HepG2 (cell line): ENCODE data around the gene CBX2. TPM values are rescaled to one million over a fixed set of nuclear protein-coding genes. Genes with fewer than 3 reads are reported as not detected.

ENCODE experiments used
- ATAC-seq: fragments of 200-7000 bp; cut with Tn5 transposase; 3 replicates; pipeline ENCODE4 v1.9.1; 2020; ENCODE audit warnings: mild to moderate bottlenecking, moderate library complexity
- BruUV-seq: library from RNA; stranded (reverse); fragments of 400-500 nt; replicated peaks from 2 replicates; lab custom pipeline; 2021; lab: Mats Ljungman, UMichigan
- CTCF ChIA-PET: fragments of 300-600 bp; formaldehyde crosslinking; extraction: SDS; loops from one replicate; lab custom pipeline; 2021; ENCODE audit warnings: low total read pairs, inconsistent platforms, low intra/inter-chr PET ratio; lab: Yijun Ruan, JAX
- POLR2A ChIA-PET: fragments of 350-600 bp; sonication (Branson Sonifier 250); formaldehyde crosslinking; loops from one replicate; lab custom pipeline; 2020; ENCODE audit warnings: antibody characterized with exemption, inconsistent platforms; lab: Yijun Ruan, JAX
- DNase-seq: peaks from one replicate; pipeline ENCODE4 v3.0.0-alpha.2; 2015; ENCODE audit warnings: low spot score
- FAIRE-seq: peaks from 3 replicates; lab custom pipeline; 2011; peaks lifted over from hg19 to GRCh38; lab: Jason Lieb, UNC
- H2AFZ ChIP-seq: one replicate; pipeline ENCODE4 v1.6.1; 2011; ENCODE audit warnings: low read length, inconsistent platforms
- H3K27ac ChIP-seq: fragments of 300-600 bp; 3 replicates; pipeline ENCODE4 v1.8.0; 2011; ENCODE audit warnings: mixed run types, mild to moderate bottlenecking, mixed read lengths, low read length, inconsistent platforms; ENCODE audit not compliant: insufficient read depth; ENCODE audit errors: extremely low read length
- H3K27me3 ChIP-seq, 2 experiments: fragments of 200-600 bp in 1 of 2; 2 replicates in 1 of 2; 3 replicates in 1 of 2; pipeline versions ENCODE4 v1.6.0 to v1.8.0; 2011; ENCODE audit warnings: low read length in 2 of 2, mild to moderate bottlenecking in 2 of 2, moderate library complexity in 2 of 2, inconsistent platforms in 1 of 2; ENCODE audit not compliant: insufficient read depth in 2 of 2, control insufficient read depth in 1 of 2
- H3K36me3 ChIP-seq, 2 experiments: fragments of 200-600 bp in 1 of 2; replicated peaks in 1 of 2; 2 replicates in 1 of 2; 3 replicates in 1 of 2; pipeline versions ENCODE4 v1.5.1 to v1.8.0; 2011; ENCODE audit warnings: low read length in 2 of 2, inconsistent platforms in 1 of 2; ENCODE audit not compliant: insufficient read depth in 2 of 2, control insufficient read depth in 1 of 2
- H3K4me1 ChIP-seq: 2 replicates; pipeline ENCODE4 v1.5.1; 2012; ENCODE audit warnings: low read length, inconsistent platforms; ENCODE audit not compliant: insufficient read depth
- H3K4me2 ChIP-seq: 2 replicates; pipeline ENCODE4 v1.6.0; 2011; ENCODE audit warnings: low read depth, low read length, inconsistent platforms
- H3K4me3 ChIP-seq, 3 experiments: fragments of 200-600 bp in 1 of 3; sonication (generic), shearing (Covaris generic) in 1 of 3; replicated peaks in 1 of 3; 2 replicates each; pipeline ENCODE4 v1.5.1; 2011 to 2016; ENCODE audit warnings: low read length in 3 of 3, inconsistent platforms in 2 of 3, low read depth in 2 of 3, mild to moderate bottlenecking in 2 of 3, control low read depth in 1 of 3, mixed read lengths in 1 of 3; ENCODE audit not compliant: insufficient read depth in 1 of 3
- H3K79me2 ChIP-seq: one replicate; pipeline ENCODE4 v1.6.1; 2011; ENCODE audit warnings: low read length, inconsistent platforms; ENCODE audit not compliant: insufficient read depth
- H3K9ac ChIP-seq: 2 replicates; pipeline ENCODE4 v1.6.0; 2011; ENCODE audit warnings: mild to moderate bottlenecking, low read depth, low read length, inconsistent platforms; ENCODE audit not compliant: insufficient read depth
- H3K9me3 ChIP-seq: 2 replicates; pipeline ENCODE4 v1.5.1; 2012; ENCODE audit warnings: mild to moderate bottlenecking, low read length
- H4K20me1 ChIP-seq: 2 replicates; pipeline ENCODE4 v1.6.0; 2011; ENCODE audit warnings: inconsistent platforms, mild to moderate bottlenecking, low read length, moderate library complexity; ENCODE audit not compliant: insufficient read depth
- EP300 ChIP-seq, 3 experiments: sonication (generic) in 1 of 3; formaldehyde crosslinking in 1 of 3; IDR thresholded peaks; 2 replicates each; pipeline versions ENCODE4 v1.5.1 to v1.6.1; 2011 to 2020; ENCODE audit warnings: low read depth in 2 of 3, low read length in 2 of 3, borderline replicate concordance in 1 of 3, improper control_type of control experiment in 1 of 3, mild to moderate bottlenecking in 1 of 3, missing genetic modification reagents in 1 of 3, moderate library complexity in 1 of 3
- FOXP1 ChIP-seq, 2 experiments: fragments of 450-650 bp in 1 of 2; IDR thresholded peaks; 2 replicates each; pipeline ENCODE4 v1.6.1; 2017 to 2018; ENCODE audit warnings: antibody characterized with exemption in 1 of 2
- GATAD1 ChIP-seq: IDR thresholded peaks from 2 replicates; pipeline ENCODE4 v1.6.1; 2016; ENCODE audit warnings: missing genetic modification reagents, missing compliant biosample characterization
- KDM5B ChIP-seq: sonication (generic); formaldehyde crosslinking; IDR thresholded peaks from 2 replicates; pipeline ENCODE4 v1.4.0; 2020; ENCODE audit warnings: missing genetic modification reagents, mild to moderate bottlenecking, borderline replicate concordance
- MED13 ChIP-seq: sonication (generic); formaldehyde crosslinking; IDR thresholded peaks from 2 replicates; pipeline ENCODE4 v1.5.0; 2020; ENCODE audit warnings: missing genetic modification reagents
- MEIS2 ChIP-seq: sonication (generic); formaldehyde crosslinking; IDR thresholded peaks from 2 replicates; pipeline ENCODE4 v1.9.0; 2021; ENCODE audit warnings: mild to moderate bottlenecking, missing genetic modification reagents
- MYNN ChIP-seq: sonication (generic); formaldehyde crosslinking; IDR thresholded peaks from 2 replicates; pipeline ENCODE4 v1.4.0; 2020; ENCODE audit warnings: mild to moderate bottlenecking, low read depth, missing genetic modification reagents
- NFATC3 ChIP-seq: sonication (generic); formaldehyde crosslinking; IDR thresholded peaks from 2 replicates; pipeline ENCODE4 v1.5.1; 2020; ENCODE audit warnings: mild to moderate bottlenecking, missing genetic modification reagents
- TAF1 ChIP-seq: sonication (generic); formaldehyde crosslinking; IDR thresholded peaks from 2 replicates; pipeline ENCODE4 v1.4.0; 2020; ENCODE audit warnings: missing genetic modification reagents
- TEAD2 ChIP-seq: sonication (generic); formaldehyde crosslinking; IDR thresholded peaks from 2 replicates; pipeline ENCODE4 v1.9.0; 2021; ENCODE audit warnings: missing genetic modification reagents
- ZBTB33 ChIP-seq: sonication (generic); formaldehyde crosslinking; IDR thresholded peaks from 2 replicates; pipeline ENCODE4 v1.4.0; 2020; ENCODE audit warnings: missing genetic modification reagents
- ZBTB49 ChIP-seq: sonication (generic); formaldehyde crosslinking; IDR thresholded peaks from 2 replicates; pipeline ENCODE4 v1.4.0; 2020; ENCODE audit warnings: missing genetic modification reagents, borderline replicate concordance
- ZFX ChIP-seq: sonication (generic); formaldehyde crosslinking; IDR thresholded peaks from 2 replicates; pipeline ENCODE4 v1.4.0; 2020; ENCODE audit warnings: mild to moderate bottlenecking, low read depth, missing genetic modification reagents, moderate library complexity
- ZHX1 ChIP-seq: sonication (generic); formaldehyde crosslinking; IDR thresholded peaks from 2 replicates; pipeline ENCODE4 v1.8.1; 2022; ENCODE audit warnings: low read depth, mild to moderate bottlenecking, missing genetic modification reagents
- ZKSCAN1 ChIP-seq: fragments of 150-350 bp; IDR thresholded peaks from 2 replicates; pipeline ENCODE4 v1.6.1; 2014; ENCODE audit warnings: low read length
- ZNF317 ChIP-seq: sonication (generic); formaldehyde crosslinking; IDR thresholded peaks from 2 replicates; pipeline ENCODE4 v1.5.0; 2020; ENCODE audit warnings: mild to moderate bottlenecking, missing genetic modification reagents
- ZNF780A ChIP-seq: sonication (generic); formaldehyde crosslinking; IDR thresholded peaks from 2 replicates; pipeline ENCODE4 v1.8.0; 2022; ENCODE audit warnings: mild to moderate bottlenecking, missing genetic modification reagents, moderate library complexity
- ZNF878 ChIP-seq: sonication (generic); formaldehyde crosslinking; IDR thresholded peaks from 2 replicates; pipeline ENCODE4 v1.8.1; 2023; ENCODE audit warnings: mild to moderate bottlenecking, missing genetic modification reagents, moderate library complexity
- WGBS: methylation state at CpG from one replicate; pipeline ENCODE4 v1.1.6; 2017; ENCODE audit warnings: low lambda C conversion rate; 5-methylcytosine and 5-hydroxymethylcytosine counted together
- in situ Hi-C: cut with HindIII; loops from 2 replicates; pipeline ENCODE4 v1.10.0; 2017; ENCODE audit warnings: low pct_unique_long_range_greater_than_20kb; ENCODE audit not compliant: extremely low pct_ligation_motif_present
- intact Hi-C: fragments of 100-400 bp; cut with micrococcal nuclease; formaldehyde crosslinking; loops from one replicate; pipeline ENCODE4 v1.10.0; 2022; ENCODE audit not compliant: unreplicated experiment
- polyA plus RNA-seq, 8 experiments: library from polyadenylated mRNA; depleted of rRNA in 3 of 8; stranded (reverse) in 7 of 8; unstranded in 1 of 8; fragments of >200 nt; fragmentation: Illumina TruSeq in 4 of 8; extraction: Trizol in 4 of 8; gene quantifications; 2 replicates each; pipeline versions ENCODE4 v1.2.1 to v1.2.3, GENCODE V29; 2011 to 2016; ENCODE audit warnings: low read depth in 4 of 8, missing spikeins in 1 of 8, mixed read lengths in 1 of 8; ENCODE audit not compliant: insufficient read depth in 1 of 8
- total RNA-seq, 5 experiments: library from RNA; depleted of rRNA; stranded (reverse); fragments of >200 nt; fragmentation: Illumina TruSeq; extraction: Trizol; gene quantifications; 2 replicates each; pipeline ENCODE4 v1.2.3, GENCODE V29; 2016; ENCODE audit warnings: low read depth in 1 of 5

Gene CBX2
- total and polyA plus RNA-seq, 2 of the 13 experiments (the other 11 are each of a cell fraction or from before 2014, with no cell fraction given), result 14.5 to 31.1 TPM

- POLR2A ChIA-PET, result interaction anchor here (1.5 to 1.9 kb wide), 4 partner anchors 15 to 219 kb away, joined by 4 to 12 read pairs (median 6); partner anchors contain the start of gene CBX8
- peak overlapping the region; percentile 92 for H3K4me2 ChIP-seq
- peak overlapping the region in 2 of 3 experiments; percentile 24 to 38; a peak in 4 of 6 replicates for H3K4me3 ChIP-seq
- H2AFZ ChIP-seq, result no peak overlapping the region
- in situ Hi-C loops (no loop called here), intact Hi-C loops (no loop called here)
- DNase-seq (peak; percentile 47), FAIRE-seq (no peak), ATAC-seq (peak; percentile 62)
- H3K36me3 ChIP-seq, result peaks cover 0 to 1% of the 10 kb centered on the region in 2 experiments; a peak in 2 of 5 replicates
- H3K27ac ChIP-seq, result no peak overlapping the region
- peaks cover 5 to 19% of the 10 kb centered on the region in 2 experiments; a peak in 3 of 5 replicates for H3K27me3 ChIP-seq
- no TSS peak for BruUV-seq
- peaks cover 9% of the 10 kb centered on the region; the same call in 1 of the 2 replicates for H4K20me1 ChIP-seq
- WGBS, result 18% methylated on average over 8 of the region's 8 CpGs
- CTCF ChIA-PET, result no interaction called here
- peaks cover 65% of the 10 kb centered on the region for H3K4me1 ChIP-seq
- no peaks in the 10 kb centered on the region for H3K9me3 ChIP-seq
- H3K9ac ChIP-seq, result peak overlapping the region; percentile 15
- peaks cover 12% of the 10 kb centered on the region for H3K79me2 ChIP-seq
- TF ChIP-seq ZHX1 (no peak), MYNN (CRISPR knock-in tag) (no peak), ZBTB49 (CRISPR knock-in tag) (no peak), KDM5B (peak; percentile 80; the same call in 1 of the 2 replicates), EP300 (IDR thresholded peaks at IDR 0.05; ENCODE audit: low read depth in 2 of 2, low read length in 2 of 2) (peak in 1 of 2 experiments; percentile 0; a peak in 1 of 4 replicates), EP300 (CRISPR knock-in tag; IDR thresholded peaks at IDR 0.05; ENCODE audit: borderline replicate concordance) (no peak), MEIS2 (no peak), ZNF780A (CRISPR knock-in tag) (peak; percentile 99), ZKSCAN1 (no peak), NFATC3 (CRISPR knock-in tag) (no peak), MED13 (CRISPR knock-in tag) (no peak), ZNF878 (CRISPR knock-in tag) (no peak), GATAD1 (no peak; the same call in 1 of the 2 replicates), ZNF317 (CRISPR knock-in tag) (no peak), ZFX (peak; percentile 66), TAF1 (CRISPR knock-in tag) (no peak), FOXP1 (IDR thresholded peaks at IDR 0.05) (no peak), FOXP1 (CRISPR knock-in tag; IDR thresholded peaks at IDR 0.05) (no peak), TEAD2 (CRISPR knock-in tag) (no peak), ZBTB33 (CRISPR knock-in tag) (0 out of 2 replicates have a peak, but pooled peaks have one; percentile 4)
These were observed 3.4 kb upstream of the CBX2 start for GRCh38 chr17:79774561-79774975.
